PFSK-1 (cell line): ENCODE results near the gene TMEM143.

Source experiments
- POLR2AphosphoS5 ChIP-seq: IDR thresholded peaks from 2 replicates; pipeline ENCODE4 v1.6.1; 2012; ENCODE audit warnings: low read depth, mild to moderate bottlenecking, control low read depth, low read length, moderate library complexity
- SIN3A ChIP-seq: IDR thresholded peaks from 2 replicates; pipeline ENCODE4 v1.6.1; 2012; ENCODE audit warnings: mild to moderate bottlenecking, low read length, moderate library complexity, borderline replicate concordance; ENCODE audit not compliant: insufficient read depth
- TAF1 ChIP-seq: IDR thresholded peaks from 2 replicates; pipeline ENCODE4 v1.6.1; 2012; ENCODE audit warnings: low read length, control low read depth, borderline replicate concordance; ENCODE audit not compliant: insufficient read depth
- TF ChIP-seq, protein P1 (sequence below), 2 experiments: IDR thresholded peaks; 2 replicates each; pipeline versions ENCODE4 v1.6.1 to v1.8.0; 2011 to 2012; ENCODE audit warnings: low read depth in 2 of 2, low read length in 2 of 2, control low read depth in 1 of 2, inconsistent platforms in 1 of 2, mild to moderate bottlenecking in 1 of 2, moderate library complexity in 1 of 2; ENCODE audit not compliant: insufficient read depth in 1 of 2

DNA sequence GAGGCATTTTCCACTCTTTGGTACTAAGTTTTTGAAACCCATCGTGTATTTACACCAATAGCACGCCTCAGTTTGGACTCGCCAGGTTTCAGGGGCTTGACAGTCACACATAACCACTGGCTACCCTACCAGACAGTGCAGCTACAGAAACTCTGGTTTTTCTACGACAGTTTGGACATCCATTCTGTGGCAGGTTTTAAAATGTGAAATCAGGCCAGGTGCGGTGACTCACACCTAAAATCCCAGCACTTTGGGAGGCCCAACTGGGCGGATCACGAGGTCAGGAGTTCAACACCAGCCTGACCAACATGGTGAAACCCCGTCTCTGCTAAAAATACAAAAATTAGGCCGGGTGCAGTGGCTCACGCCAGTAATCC, 14.4 kb upstream of the TMEM143 start:
- no peak for TF ChIP-seq POLR2AphosphoS5
- no peak for TF ChIP-seq TAF1
- TF ChIP-seq SIN3A: no peak
- TF ChIP-seq, protein P1, sequence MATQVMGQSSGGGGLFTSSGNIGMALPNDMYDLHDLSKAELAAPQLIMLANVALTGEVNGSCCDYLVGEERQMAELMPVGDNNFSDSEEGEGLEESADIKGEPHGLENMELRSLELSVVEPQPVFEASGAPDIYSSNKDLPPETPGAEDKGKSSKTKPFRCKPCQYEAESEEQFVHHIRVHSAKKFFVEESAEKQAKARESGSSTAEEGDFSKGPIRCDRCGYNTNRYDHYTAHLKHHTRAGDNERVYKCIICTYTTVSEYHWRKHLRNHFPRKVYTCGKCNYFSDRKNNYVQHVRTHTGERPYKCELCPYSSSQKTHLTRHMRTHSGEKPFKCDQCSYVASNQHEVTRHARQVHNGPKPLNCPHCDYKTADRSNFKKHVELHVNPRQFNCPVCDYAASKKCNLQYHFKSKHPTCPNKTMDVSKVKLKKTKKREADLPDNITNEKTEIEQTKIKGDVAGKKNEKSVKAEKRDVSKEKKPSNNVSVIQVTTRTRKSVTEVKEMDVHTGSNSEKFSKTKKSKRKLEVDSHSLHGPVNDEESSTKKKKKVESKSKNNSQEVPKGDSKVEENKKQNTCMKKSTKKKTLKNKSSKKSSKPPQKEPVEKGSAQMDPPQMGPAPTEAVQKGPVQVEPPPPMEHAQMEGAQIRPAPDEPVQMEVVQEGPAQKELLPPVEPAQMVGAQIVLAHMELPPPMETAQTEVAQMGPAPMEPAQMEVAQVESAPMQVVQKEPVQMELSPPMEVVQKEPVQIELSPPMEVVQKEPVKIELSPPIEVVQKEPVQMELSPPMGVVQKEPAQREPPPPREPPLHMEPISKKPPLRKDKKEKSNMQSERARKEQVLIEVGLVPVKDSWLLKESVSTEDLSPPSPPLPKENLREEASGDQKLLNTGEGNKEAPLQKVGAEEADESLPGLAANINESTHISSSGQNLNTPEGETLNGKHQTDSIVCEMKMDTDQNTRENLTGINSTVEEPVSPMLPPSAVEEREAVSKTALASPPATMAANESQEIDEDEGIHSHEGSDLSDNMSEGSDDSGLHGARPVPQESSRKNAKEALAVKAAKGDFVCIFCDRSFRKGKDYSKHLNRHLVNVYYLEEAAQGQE (IDR thresholded peaks at IDR 0.05; ENCODE audit: insufficient read depth in 1 of 2, low read depth in 2 of 2, low read length in 2 of 2): no peak
